KOPT-K1 (cell line): ENCODE results near the gene QSOX1.

Experiments used
- H3K27ac ChIP-seq: fragments of 200-600 bp; sonication (generic); 2 replicates; pipeline ENCODE4 v1.5.1; 2016; ENCODE audit warnings: antibody characterized with exemption, mild to moderate bottlenecking, low read depth, low read length; ENCODE audit not compliant: poor library complexity, severe bottlenecking
- H3K36me3 ChIP-seq: fragments of 200-600 bp; sonication (generic); 2 replicates; pipeline ENCODE4 v1.5.1; 2017; ENCODE audit warnings: antibody characterized with exemption, mild to moderate bottlenecking, low read length, moderate library complexity; ENCODE audit not compliant: insufficient read depth
- H3K9me3 ChIP-seq: fragments of 200-600 bp; sonication (generic); 2 replicates; pipeline ENCODE4 v1.5.1; 2017; ENCODE audit warnings: antibody characterized with exemption, low read length, mild to moderate bottlenecking; ENCODE audit not compliant: insufficient read depth, poor library complexity, severe bottlenecking

Gene QSOX1

DNA sequence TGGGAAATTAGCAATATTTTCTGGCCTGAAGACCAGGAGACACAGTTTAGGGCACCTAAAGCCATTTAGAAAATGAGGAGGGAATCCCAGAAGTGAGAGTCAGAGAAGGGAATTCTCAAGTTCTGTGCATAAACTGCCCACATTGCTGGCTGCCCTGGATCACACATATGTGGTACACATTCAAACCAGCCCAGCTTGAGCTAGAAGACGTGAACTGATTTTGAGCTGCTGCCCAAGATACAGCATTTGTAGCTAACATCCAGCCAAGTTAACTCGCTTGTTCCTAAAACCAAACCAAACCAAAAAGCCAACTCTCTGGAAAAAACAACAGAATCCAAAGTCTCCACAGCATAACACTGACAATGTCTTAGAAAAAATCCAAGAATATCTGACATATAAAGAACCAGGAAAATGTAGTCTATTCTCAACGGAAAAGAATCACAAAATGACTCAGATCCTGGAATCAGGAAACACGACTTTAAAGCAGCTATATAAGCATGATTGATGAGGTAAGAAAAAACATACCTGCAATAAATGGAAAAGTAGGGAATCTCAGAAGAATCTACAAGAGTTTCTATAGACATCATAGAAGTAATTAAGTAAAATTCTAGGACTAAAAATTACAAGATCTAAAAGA is 18.2 kb upstream of the QSOX1 start:
- no peaks in the 10 kb centered on the region for H3K36me3 ChIP-seq
- no peaks in the 10 kb centered on the region for H3K9me3 ChIP-seq
- no peak overlapping the region for H3K27ac ChIP-seq

DNA sequence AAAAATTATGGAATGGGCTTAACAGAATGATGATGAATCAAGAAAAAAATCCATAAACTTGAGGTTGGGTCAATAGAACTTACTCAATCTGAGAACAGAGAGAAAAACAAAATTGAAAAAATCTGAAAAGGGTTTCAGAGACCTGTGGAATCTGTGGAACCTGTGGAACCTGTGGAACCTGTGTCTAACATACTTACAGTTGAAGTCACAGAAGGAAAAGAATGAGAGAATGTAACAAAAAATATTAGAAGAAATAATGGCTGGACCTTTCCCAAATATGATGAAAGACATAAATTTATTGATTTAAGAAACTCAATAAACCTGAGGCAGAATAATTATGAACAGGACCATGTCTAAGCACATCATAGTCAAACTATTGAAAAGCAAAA is 17.7 kb upstream of the QSOX1 start:
- Histone ChIP-seq H3K27ac (no peak overlapping the region), H3K36me3 (no peaks in the 10 kb centered on the region), H3K9me3 (no peaks in the 10 kb centered on the region)

DNA sequence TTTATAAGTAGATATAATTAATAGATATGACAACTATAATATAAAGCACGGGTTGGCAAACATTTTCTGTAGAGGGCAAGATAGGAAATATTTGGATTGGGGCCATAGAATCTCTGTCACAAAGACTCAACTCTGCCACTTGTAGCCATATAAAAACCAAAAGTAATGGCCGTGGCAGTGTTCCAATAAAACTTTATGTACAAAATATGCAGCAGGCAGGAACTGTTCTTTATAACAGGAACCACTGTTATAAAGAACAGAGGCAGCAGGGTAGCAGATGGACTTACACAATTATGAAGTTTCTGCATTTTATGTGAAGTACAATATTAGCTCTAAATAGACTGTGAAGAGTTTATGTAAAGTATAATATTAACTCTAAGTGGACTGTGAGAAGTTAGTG is 16.9 kb upstream of the QSOX1 start:
- Histone ChIP-seq H3K36me3 (no peaks in the 10 kb centered on the region), H3K27ac (no peak overlapping the region), H3K9me3 (no peaks in the 10 kb centered on the region)

GRCh38 chr1:180141381-180141934 is 13.2 kb upstream of the QSOX1 start:
- Histone ChIP-seq H3K9me3 (no peaks in the 10 kb centered on the region), H3K36me3 (no peaks in the 10 kb centered on the region), H3K27ac (no peak overlapping the region)

GRCh38 chr1:180143359-180143758 is 11.3 kb upstream of the QSOX1 start:
- Histone ChIP-seq H3K9me3 (no peaks in the 10 kb centered on the region), H3K36me3 (no peaks in the 10 kb centered on the region), H3K27ac (no peak overlapping the region)

GRCh38 chr1:180144659-180145357 is 9.9 kb upstream of the QSOX1 start:
- H3K9me3 ChIP-seq: no peaks in the 10 kb centered on the region
- no peaks in the 10 kb centered on the region for H3K36me3 ChIP-seq
- H3K27ac ChIP-seq: no peak overlapping the region

DNA sequence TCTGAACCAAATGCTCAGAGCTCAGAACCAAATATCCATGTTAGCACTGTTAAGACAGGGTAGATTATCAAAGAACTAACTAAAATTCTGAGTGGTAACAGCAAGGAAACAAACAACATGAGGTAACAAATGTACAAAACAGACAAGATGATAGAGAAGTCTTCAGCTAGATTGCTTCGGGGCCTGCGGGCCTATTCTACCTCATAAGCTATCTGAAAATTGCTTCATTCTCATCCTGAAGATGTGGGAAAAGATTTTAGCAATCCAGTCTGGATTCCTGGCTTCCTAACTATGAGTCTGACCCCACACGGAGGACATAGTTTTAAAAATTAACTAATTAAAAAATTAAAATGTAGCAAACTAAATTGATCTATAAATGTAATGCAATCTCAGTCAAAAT is 9.2 kb upstream of the QSOX1 start:
- Histone ChIP-seq H3K9me3 (no peaks in the 10 kb centered on the region), H3K27ac (no peak overlapping the region), H3K36me3 (no peaks in the 10 kb centered on the region)

GRCh38 chr1:180150982-180151381 is 3.7 kb upstream of the QSOX1 start:
- Histone ChIP-seq H3K36me3 (no peaks in the 10 kb centered on the region), H3K27ac (no peak overlapping the region), H3K9me3 (no peaks in the 10 kb centered on the region)

GRCh38 chr1:180151508-180151907 is 3.2 kb upstream of the QSOX1 start:
- Histone ChIP-seq H3K9me3 (no peaks in the 10 kb centered on the region), H3K27ac (no peak overlapping the region), H3K36me3 (no peaks in the 10 kb centered on the region)

GRCh38 chr1:180152588-180152987 is 2.1 kb upstream of the QSOX1 start:
- Histone ChIP-seq H3K9me3 (no peaks in the 10 kb centered on the region), H3K27ac (no peak overlapping the region), H3K36me3 (no peaks in the 10 kb centered on the region)

DNA sequence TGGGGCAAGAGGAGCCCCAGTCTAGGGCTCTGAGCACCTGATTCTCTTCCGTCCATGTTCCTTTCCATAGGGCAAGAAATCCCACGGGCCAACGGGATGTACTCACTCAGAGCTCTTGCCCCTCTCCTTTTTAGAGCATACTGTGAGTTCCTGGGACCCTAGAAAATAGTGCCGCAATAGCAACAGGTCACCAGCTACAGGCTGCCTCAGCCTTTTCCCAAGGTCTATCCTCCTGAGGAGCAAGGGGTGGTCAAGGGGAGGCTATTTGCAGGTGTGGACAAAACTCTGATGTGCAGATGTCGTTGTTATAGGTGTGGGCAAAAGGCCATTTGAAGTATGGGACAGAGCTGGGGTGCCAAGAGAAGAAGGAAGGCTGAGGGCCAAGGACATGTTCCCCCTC is 1.6 kb upstream of the QSOX1 start:
- no peak overlapping the region for H3K27ac ChIP-seq
- H3K9me3 ChIP-seq: no peaks in the 10 kb centered on the region
- no peaks in the 10 kb centered on the region for H3K36me3 ChIP-seq

DNA sequence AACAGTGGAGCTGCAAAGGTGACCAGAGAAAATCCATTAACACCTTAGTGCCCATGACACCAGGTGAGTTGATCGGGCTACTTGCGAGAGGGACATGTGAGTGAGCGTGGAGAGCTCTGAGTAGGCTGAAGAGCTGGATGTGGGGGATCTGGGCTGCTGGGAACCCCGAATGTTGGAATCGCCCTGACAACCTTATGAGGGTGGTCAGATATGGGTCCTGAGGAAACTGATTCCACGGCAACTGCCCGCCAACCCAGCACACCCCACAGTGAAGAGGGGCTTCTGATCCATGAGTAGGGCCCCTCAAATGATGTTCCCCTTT is 705 bp upstream of the QSOX1 start:
- H3K27ac ChIP-seq: peak overlapping the region; percentile 84
- no peaks in the 10 kb centered on the region for H3K36me3 ChIP-seq
- no peaks in the 10 kb centered on the region for H3K9me3 ChIP-seq

DNA sequence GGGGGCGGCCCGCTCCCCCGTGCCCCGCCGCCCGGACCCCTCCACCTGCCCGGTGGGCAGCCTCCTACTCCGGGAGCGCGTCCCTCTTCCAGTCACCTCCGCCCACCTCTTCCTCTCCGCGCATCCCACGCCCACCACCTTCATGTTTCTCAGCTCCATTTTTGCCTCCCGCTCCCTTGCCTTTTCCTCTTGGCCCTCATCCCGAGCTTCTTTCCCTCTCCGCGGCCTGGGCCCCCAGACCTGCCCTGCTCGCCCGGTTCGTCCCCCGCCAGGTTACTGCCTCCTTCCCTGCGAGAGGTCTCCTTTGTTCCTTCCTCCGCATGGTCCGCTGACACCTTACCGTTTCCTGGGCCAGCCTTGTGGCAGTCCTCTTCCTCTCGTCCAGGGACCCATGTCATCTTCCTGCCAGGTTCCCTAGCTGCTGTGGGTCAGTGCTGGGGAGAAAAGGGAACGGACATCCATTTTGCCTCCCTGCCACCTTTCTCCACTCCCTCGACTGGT is 563 bp downstream of the QSOX1 start:
- Histone ChIP-seq H3K9me3 (no peaks in the 10 kb centered on the region), H3K36me3 (no peaks in the 10 kb centered on the region), H3K27ac (peak overlapping the region; percentile 46)

GRCh38 chr1:180156201-180156600 is 1.5 kb downstream of the QSOX1 start:
- Histone ChIP-seq H3K36me3 (no peaks in the 10 kb centered on the region), H3K9me3 (no peaks in the 10 kb centered on the region), H3K27ac (no peak overlapping the region)

GRCh38 chr1:180156631-180157091 is 2.0 kb downstream of the QSOX1 start:
- no peaks in the 10 kb centered on the region for H3K9me3 ChIP-seq
- H3K36me3 ChIP-seq: no peaks in the 10 kb centered on the region
- H3K27ac ChIP-seq: no peak overlapping the region

DNA sequence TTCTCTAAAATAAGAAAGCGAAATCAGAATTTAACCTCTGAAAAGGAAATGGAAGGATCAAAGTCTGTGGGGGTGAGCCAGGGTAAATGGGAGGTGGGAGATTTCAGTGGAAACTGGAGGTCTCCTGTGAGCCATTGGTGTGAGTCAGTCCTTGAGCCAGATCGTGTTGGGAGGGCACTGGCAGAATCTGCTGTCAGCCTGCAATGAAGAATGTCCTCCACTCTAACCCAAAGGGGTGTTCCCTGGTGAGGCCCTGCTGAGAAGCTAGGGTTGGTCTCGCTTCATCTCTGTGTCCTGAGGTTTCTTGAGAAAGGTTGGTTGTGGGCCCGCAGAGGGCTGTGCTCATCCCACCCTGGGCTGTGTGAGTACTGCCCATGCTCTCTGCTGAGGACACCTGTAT is 2.4 kb downstream of the QSOX1 start:
- no peak overlapping the region for H3K27ac ChIP-seq
- no peaks in the 10 kb centered on the region for H3K9me3 ChIP-seq
- H3K36me3 ChIP-seq: no peaks in the 10 kb centered on the region
